22Rv1 (cell line): ENCODE data around the gene ETFBKMT.
"Not testable (repeated sequence)": the region's sequence is repeated elsewhere in the genome, so short reads cannot be mapped to it uniquely, and the experiment has no call there.

ENCODE experiments used
- ZFX ChIP-seq: fragments of 450-650 bp; IDR thresholded peaks from 2 replicates; pipeline ENCODE4 v1.6.1; 2017; ENCODE audit warnings: antibody characterized with exemption, borderline replicate concordance
- TF ChIP-seq, protein P1 (sequence below): fragments of 450-650 bp; IDR thresholded peaks from 2 replicates; pipeline ENCODE4 v1.5.1; 2017; ENCODE audit warnings: mild to moderate bottlenecking

DNA sequence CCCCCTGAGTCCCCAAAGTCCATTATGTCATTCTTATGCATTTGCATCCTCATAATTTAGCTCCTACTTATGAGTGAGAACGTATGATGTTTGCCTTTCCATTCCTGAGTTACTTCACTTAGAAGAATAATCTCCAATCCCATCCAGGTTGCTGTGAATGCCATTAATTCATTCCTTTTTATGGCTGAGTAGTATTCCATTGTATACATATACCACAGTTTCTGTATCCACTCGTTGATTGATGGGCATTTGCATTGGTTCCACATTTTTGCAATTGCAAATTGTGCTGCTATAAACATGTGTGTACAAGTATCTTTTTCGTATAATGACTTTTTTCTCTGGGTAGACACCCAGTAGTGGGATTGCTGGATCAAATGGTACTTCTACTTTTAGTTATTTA, 30.4 kb downstream of the ETFBKMT start:
- TF ChIP-seq, protein P1, sequence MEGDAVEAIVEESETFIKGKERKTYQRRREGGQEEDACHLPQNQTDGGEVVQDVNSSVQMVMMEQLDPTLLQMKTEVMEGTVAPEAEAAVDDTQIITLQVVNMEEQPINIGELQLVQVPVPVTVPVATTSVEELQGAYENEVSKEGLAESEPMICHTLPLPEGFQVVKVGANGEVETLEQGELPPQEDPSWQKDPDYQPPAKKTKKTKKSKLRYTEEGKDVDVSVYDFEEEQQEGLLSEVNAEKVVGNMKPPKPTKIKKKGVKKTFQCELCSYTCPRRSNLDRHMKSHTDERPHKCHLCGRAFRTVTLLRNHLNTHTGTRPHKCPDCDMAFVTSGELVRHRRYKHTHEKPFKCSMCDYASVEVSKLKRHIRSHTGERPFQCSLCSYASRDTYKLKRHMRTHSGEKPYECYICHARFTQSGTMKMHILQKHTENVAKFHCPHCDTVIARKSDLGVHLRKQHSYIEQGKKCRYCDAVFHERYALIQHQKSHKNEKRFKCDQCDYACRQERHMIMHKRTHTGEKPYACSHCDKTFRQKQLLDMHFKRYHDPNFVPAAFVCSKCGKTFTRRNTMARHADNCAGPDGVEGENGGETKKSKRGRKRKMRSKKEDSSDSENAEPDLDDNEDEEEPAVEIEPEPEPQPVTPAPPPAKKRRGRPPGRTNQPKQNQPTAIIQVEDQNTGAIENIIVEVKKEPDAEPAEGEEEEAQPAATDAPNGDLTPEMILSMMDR, result not testable (repeated sequence)
- TF ChIP-seq ZFX, result not testable (repeated sequence)
